Medulla oblongata (tissue), 1 donor: Measurements from ENCODE around the gene DNAJB6.

Experiments
- DNase-seq: peaks from one replicate; pipeline ENCODE4 v3.0.0-alpha.2; 2015; ENCODE audit errors: extremely low spot score

The DNAJB6 gene

GRCh38 chr7:157396316-157397035 is 59.7 kb downstream of the DNAJB6 start:
- no peak for DNase-seq

GRCh38 chr7:157397036-157397720 is 60.4 kb downstream of the DNAJB6 start:
- no peak for DNase-seq

- peak; percentile 16 for DNase-seq
Observed at GRCh38 chr7:157397731-157398691, 61.2 kb downstream of the DNAJB6 start.

- DNase-seq, result no peak
Observed at GRCh38 chr7:157399086-157399687, 62.4 kb downstream of the DNAJB6 start.

GRCh38 chr7:157400171-157400860 is 63.5 kb downstream of the DNAJB6 start:
- DNase-seq, result no peak

GRCh38 chr7:157401567-157402387 is 65.0 kb downstream of the DNAJB6 start:
- DNase-seq, result no peak

GRCh38 chr7:157402388-157402703 is 65.5 kb downstream of the DNAJB6 start:
- no peak for DNase-seq

GRCh38 chr7:157402911-157403534 is 66.2 kb downstream of the DNAJB6 start:
- DNase-seq, result no peak

- DNase-seq, result no peak
Observed at GRCh38 chr7:157403646-157404401, 67.0 kb downstream of the DNAJB6 start.

GRCh38 chr7:157404845-157405481 is 68.2 kb downstream of the DNAJB6 start:
- no peak for DNase-seq

GRCh38 chr7:157405501-157405900 is 68.7 kb downstream of the DNAJB6 start:
- DNase-seq, result no peak

GRCh38 chr7:157405914-157406810 is 69.4 kb downstream of the DNAJB6 start:
- no peak for DNase-seq

GRCh38 chr7:157406971-157407370 is 70.2 kb downstream of the DNAJB6 start:
- DNase-seq, result no peak

GRCh38 chr7:157407512-157408257 is 70.9 kb downstream of the DNAJB6 start:
- no peak for DNase-seq

- DNase-seq, result no peak
Observed at GRCh38 chr7:157408258-157409101, 71.7 kb downstream of the DNAJB6 start.

GRCh38 chr7:157409149-157409752 is 72.4 kb downstream of the DNAJB6 start:
- no peak for DNase-seq
